Measurements from ENCODE around the gene MYCBPAP. TPM values are rescaled to one million over a fixed set of nuclear protein-coding genes. Genes with fewer than 3 reads are reported as not detected.

Gene MYCBPAP
- total RNA-seq, 1 experiment from 2014 or later: 2.7 TPM

GRCh38 chr17:50540560-50541401 lies 32.5 kb downstream of the MYCBPAP start:
- Histone ChIP-seq H3K4me3 (ENCODE audit: low read depth, low read length) (no peak overlapping the region), H3K27me3 (replicated peaks; ENCODE audit: control insufficient read depth, insufficient read depth, low read length) (no peaks in the 10 kb centered on the region), H3K4me1 (peaks cover 61% of the 10 kb centered on the region), H3K36me3 (ENCODE audit: control insufficient read depth, insufficient read depth, low read length) (no peaks in the 10 kb centered on the region), H3K9me3 (no peaks in the 10 kb centered on the region)
- intact Hi-C loops (cut with micrococcal nuclease; ENCODE audit: unreplicated experiment): loop anchor here (10.0 kb wide), 1 partner anchor 244 kb away; no protein-coding TSS in a partner anchor
- no peaks in the 10 kb centered on the region for H3K27me3 Mint-ChIP-seq (ENCODE audit: insufficient read depth, unreplicated experiment)
- ChIA-PET CTCF (interaction anchor here (1.2 to 2.9 kb wide), 5 partner anchors 9 to 301 kb away, joined by 3 to 28 read pairs (median 8); partner anchors contain the start of genes EPN3 and LUC7L3), POLR2A (interaction anchor here (1.4 to 2.5 kb wide), 4 partner anchors 18 to 152 kb away, joined by 4 to 18 read pairs (median 8); partner anchors contain the start of gene CACNA1G)
- BruUV-seq (replicated peaks): no TSS peak
- peaks cover 58% of the 10 kb centered on the region for H3K4me1 Mint-ChIP-seq (ENCODE audit: low read depth, unreplicated experiment)
- H3K36me3 Mint-ChIP-seq (ENCODE audit: insufficient read depth, unreplicated experiment): peaks cover 64% of the 10 kb centered on the region
- no peak overlapping the region for H3K27ac Mint-ChIP-seq (ENCODE audit: unreplicated experiment)
- no peaks in the 10 kb centered on the region for H3K9me3 Mint-ChIP-seq (ENCODE audit: unreplicated experiment)
- peak overlapping the region; percentile 77 for H3K4me3 Mint-ChIP-seq (ENCODE audit: unreplicated experiment)
- TF ChIP-seq CTCF (IDR thresholded peaks at IDR 0.05; ENCODE audit: insufficient read depth in 1 of 2, low read depth in 1 of 2, low read length in 1 of 2, severe bottlenecking in 1 of 2, unreplicated experiment in 1 of 2): no peak
- no peak for DNase-seq

GRCh38 chr17:50541402-50541715 lies 33.1 kb downstream of the MYCBPAP start:
- intact Hi-C loops (cut with micrococcal nuclease; ENCODE audit: unreplicated experiment): loop anchor here (10.0 kb wide), 1 partner anchor 243 kb away; no protein-coding TSS in a partner anchor
- CTCF ChIA-PET: interaction anchor here (1.2 to 3.2 kb wide), 15 partner anchors 9 to 301 kb away, joined by 3 to 35 read pairs (median 14); partner anchors contain the start of genes CACNA1G, EPN3, LRRC59 and LUC7L3
- H3K4me3 ChIP-seq (ENCODE audit: low read depth, low read length): peak overlapping the region; percentile 45
- Mint-ChIP-seq H3K4me1 (ENCODE audit: low read depth, unreplicated experiment) (peaks cover 63% of the 10 kb centered on the region), H3K27ac (ENCODE audit: unreplicated experiment) (peak overlapping the region; percentile 39), H3K4me3 (ENCODE audit: unreplicated experiment) (peak overlapping the region; percentile 77), H3K36me3 (ENCODE audit: insufficient read depth, unreplicated experiment) (peaks cover 59% of the 10 kb centered on the region), H3K27me3 (ENCODE audit: insufficient read depth, unreplicated experiment) (no peaks in the 10 kb centered on the region), H3K9me3 (ENCODE audit: unreplicated experiment) (no peaks in the 10 kb centered on the region)
- no TSS peak for BruUV-seq (replicated peaks)
- POLR2A ChIA-PET: interaction anchor here (0.6 to 2.5 kb wide), 17 partner anchors 9 to 325 kb away, joined by 3 to 20 read pairs (median 6); partner anchors contain the start of genes CACNA1G, EPN3, LRRC59 and TOB1
- no peaks in the 10 kb centered on the region for H3K9me3 ChIP-seq
- H3K36me3 ChIP-seq (ENCODE audit: control insufficient read depth, insufficient read depth, low read length): no peaks in the 10 kb centered on the region
- peaks cover 61% of the 10 kb centered on the region for H3K4me1 ChIP-seq
- no peak for TF ChIP-seq CTCF (IDR thresholded peaks at IDR 0.05; ENCODE audit: insufficient read depth in 1 of 2, low read depth in 1 of 2, low read length in 1 of 2, severe bottlenecking in 1 of 2, unreplicated experiment in 1 of 2)
- no peaks in the 10 kb centered on the region for H3K27me3 ChIP-seq (replicated peaks; ENCODE audit: control insufficient read depth, insufficient read depth, low read length)
- DNase-seq: no peak
